Activated CD4-positive, alpha-beta T cell treated with anti-CD3 and anti-CD28 coated beads, Interleukin-2, Interleukin-4, amounts not matched to agents 100 ng/mL and 50 ng/mL, durations not matched to agents 16 hours and 8 hours (primary cell): ENCODE data around the gene CEP112.
"Not testable (repeated sequence)": the region's sequence is repeated elsewhere in the genome, so short reads cannot be mapped to it uniquely, and the experiment has no call there.

Experiments used
- DNase-seq: peaks from one replicate; pipeline ENCODE4 v3.0.0-alpha.2; 2020; ENCODE audit warnings: low spot score

Gene CEP112

GRCh38 chr17:66152756-66153155, 39.2 kb downstream of the CEP112 start:
- DNase-seq: no peak

- DNase-seq: no peak
Measured at GRCh38 chr17:66150708-66151107, 41.2 kb downstream of the CEP112 start.

- no peak for DNase-seq
Measured at GRCh38 chr17:66149562-66149961, 42.4 kb downstream of the CEP112 start.

- DNase-seq: no peak
Measured at GRCh38 chr17:66146394-66146793, 45.5 kb downstream of the CEP112 start.

GRCh38 chr17:66143657-66144282, 48.2 kb downstream of the CEP112 start:
- DNase-seq: no peak

- no peak for DNase-seq
Measured at GRCh38 chr17:66142428-66142827, 49.5 kb downstream of the CEP112 start.

GRCh38 chr17:66138120-66138519, 53.8 kb downstream of the CEP112 start:
- no peak for DNase-seq

GRCh38 chr17:66135896-66136295, 56.0 kb downstream of the CEP112 start:
- DNase-seq: no peak

- no peak for DNase-seq
Measured at GRCh38 chr17:66135219-66135618, 56.7 kb downstream of the CEP112 start.

- DNase-seq: no peak
Measured at GRCh38 chr17:66129759-66130158, 62.2 kb downstream of the CEP112 start.

GRCh38 chr17:66126231-66126630, 65.7 kb downstream of the CEP112 start:
- DNase-seq: no peak

GRCh38 chr17:66123163-66123562, 68.8 kb downstream of the CEP112 start:
- no peak for DNase-seq

GRCh38 chr17:66115246-66115645, 76.7 kb downstream of the CEP112 start:
- DNase-seq: no peak

- DNase-seq: no peak
Measured at GRCh38 chr17:66114609-66115008, 77.3 kb downstream of the CEP112 start.

- DNase-seq: no peak
Measured at GRCh38 chr17:66107731-66108130, 84.2 kb downstream of the CEP112 start.

GRCh38 chr17:66098040-66098439, 93.9 kb downstream of the CEP112 start:
- DNase-seq: no peak

- DNase-seq: no peak
Measured at GRCh38 chr17:66094727-66095126, 97.2 kb downstream of the CEP112 start.

GRCh38 chr17:66091445-66092080, 100.4 kb downstream of the CEP112 start:
- no peak for DNase-seq

GRCh38 chr17:66089764-66090163, 102.2 kb downstream of the CEP112 start:
- DNase-seq: no peak

GRCh38 chr17:66088173-66088572, 103.8 kb downstream of the CEP112 start:
- DNase-seq: no peak

- DNase-seq: no peak
Measured at GRCh38 chr17:66087073-66087472, 104.9 kb downstream of the CEP112 start.

GRCh38 chr17:66085221-66085620, 106.7 kb downstream of the CEP112 start:
- DNase-seq: no peak

- DNase-seq: not testable (repeated sequence)
Measured at GRCh38 chr17:66080670-66081069, 111.3 kb downstream of the CEP112 start.

- no peak for DNase-seq
Measured at GRCh38 chr17:66076546-66077190, 115.3 kb downstream of the CEP112 start.
